Brain microvascular endothelial cell (primary cell): Measurements from ENCODE around the gene CFL1.

ENCODE experiments used
- DNase-seq: peaks from one replicate; pipeline ENCODE4 v3.0.0-alpha.2; 2020
- H3K27ac ChIP-seq: fragments of 250-450 bp; sonication (Bioruptor Pico); 2 replicates; pipeline ENCODE4 v1.5.1; 2020; ENCODE audit warnings: mild to moderate bottlenecking, moderate library complexity
- H3K27me3 ChIP-seq: fragments of 250-450 bp; sonication (Bioruptor Pico); replicated peaks from 2 replicates; pipeline ENCODE4 v1.5.1; 2020; ENCODE audit warnings: mild to moderate bottlenecking
- H3K36me3 ChIP-seq: fragments of 250-450 bp; sonication (Bioruptor Pico); replicated peaks from 2 replicates; pipeline ENCODE4 v1.5.1; 2020; ENCODE audit warnings: mild to moderate bottlenecking
- H3K4me3 ChIP-seq: 2 replicates; pipeline ENCODE4 v1.5.1; 2011; ENCODE audit warnings: low read depth, mild to moderate bottlenecking, control low read depth, low read length, moderate library complexity
- CTCF ChIP-seq: IDR thresholded peaks from 2 replicates; pipeline ENCODE4 v1.5.1; 2011; ENCODE audit warnings: low read depth, mild to moderate bottlenecking, moderate library complexity, low read length, control low read depth, inconsistent platforms; ENCODE audit errors: missing control alignments
- in situ Hi-C: cut with HindIII; loops from 2 replicates; pipeline ENCODE4 v1.10.0; 2017; ENCODE audit warnings: low sequenced_read_pairs, low pct_ligation_motif_present

The CFL1 gene

GRCh38 chr11:65869643-65870306 lies 11.8 kb upstream of the CFL1 start:
- DNase-seq = no peak
- in situ Hi-C loops = no loop called here
- Histone ChIP-seq H3K27ac (no peak overlapping the region), H3K36me3 (peaks cover 50% of the 10 kb centered on the region), H3K4me3 (no peak overlapping the region), H3K27me3 (no peaks in the 10 kb centered on the region)
- TF ChIP-seq CTCF = no peak

- no peak for DNase-seq
- in situ Hi-C loops = no loop called here
- Histone ChIP-seq H3K27ac (no peak overlapping the region), H3K27me3 (no peaks in the 10 kb centered on the region), H3K4me3 (no peak overlapping the region), H3K36me3 (peaks cover 59% of the 10 kb centered on the region)
- TF ChIP-seq CTCF = no peak
Observed at GRCh38 chr11:65868907-65869306, 10.9 kb upstream of the CFL1 start.

GRCh38 chr11:65868076-65868667 lies 10.2 kb upstream of the CFL1 start:
- Histone ChIP-seq H3K36me3 (peaks cover 66% of the 10 kb centered on the region), H3K27me3 (no peaks in the 10 kb centered on the region), H3K27ac (no peak overlapping the region), H3K4me3 (no peak overlapping the region)
- no peak for DNase-seq
- in situ Hi-C loops = no loop called here
- TF ChIP-seq CTCF = no peak

GRCh38 chr11:65867284-65868071 lies 9.5 kb upstream of the CFL1 start:
- TF ChIP-seq CTCF = no peak
- in situ Hi-C loops = no loop called here
- Histone ChIP-seq H3K4me3 (no peak overlapping the region), H3K36me3 (peaks cover 72% of the 10 kb centered on the region), H3K27ac (no peak overlapping the region), H3K27me3 (no peaks in the 10 kb centered on the region)
- no peak for DNase-seq

GRCh38 chr11:65866509-65867283 lies 8.7 kb upstream of the CFL1 start:
- no peak overlapping the region for H3K4me3 ChIP-seq
- in situ Hi-C loops = no loop called here
- no peak for TF ChIP-seq CTCF
- no peak overlapping the region for H3K27ac ChIP-seq
- H3K27me3 ChIP-seq = no peaks in the 10 kb centered on the region
- peaks cover 77% of the 10 kb centered on the region for H3K36me3 ChIP-seq
- DNase-seq = no peak
